NCI-H2081 (cell line): Measurements from ENCODE around the gene TMED4.
"Not testable (repeated sequence)": the region's sequence is repeated elsewhere in the genome, so short reads cannot be mapped to it uniquely, and the experiment has no call there.

Experiments
- DNase-seq, 2 experiments: peaks; one replicate each; lab custom pipeline; 2025; lab: John Stamatoyannopoulos, UW

TMED4 gene

GRCh38 chr7:44607141-44608068 is 25.4 kb upstream of the TMED4 start:
- no peak for DNase-seq

- peak; percentile 99 for DNase-seq
Measured at GRCh38 chr7:44606341-44607140, 24.5 kb upstream of the TMED4 start, which contains the start of gene OGDH. Gene OGDH, plus strand, starts transcription at chr7:44606627. Its CDS starts 17,717 bp downstream, at chr7:44624344.

DNA sequence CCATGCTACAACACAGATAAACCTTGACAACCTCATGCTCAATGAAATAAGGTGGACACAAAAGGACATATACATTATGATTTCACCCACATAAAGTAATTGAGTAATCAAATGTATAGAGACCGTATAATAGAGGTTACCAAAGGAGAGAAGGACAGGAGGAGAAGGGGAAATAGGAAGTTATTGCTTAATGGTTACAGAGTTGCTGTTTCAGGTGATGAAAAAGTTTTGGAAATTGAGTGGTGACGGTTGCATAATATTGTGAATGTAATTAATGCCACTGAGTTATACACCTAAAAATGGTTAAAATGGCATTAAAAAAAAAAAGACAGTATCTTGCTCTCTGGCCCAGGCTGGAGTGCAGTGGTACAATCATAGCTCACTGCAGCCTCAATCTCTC is 22.9 kb upstream of the TMED4 start:
- DNase-seq: no peak

- no peak for DNase-seq
Measured at GRCh38 chr7:44603193-44603592, 21.2 kb upstream of the TMED4 start.

DNA sequence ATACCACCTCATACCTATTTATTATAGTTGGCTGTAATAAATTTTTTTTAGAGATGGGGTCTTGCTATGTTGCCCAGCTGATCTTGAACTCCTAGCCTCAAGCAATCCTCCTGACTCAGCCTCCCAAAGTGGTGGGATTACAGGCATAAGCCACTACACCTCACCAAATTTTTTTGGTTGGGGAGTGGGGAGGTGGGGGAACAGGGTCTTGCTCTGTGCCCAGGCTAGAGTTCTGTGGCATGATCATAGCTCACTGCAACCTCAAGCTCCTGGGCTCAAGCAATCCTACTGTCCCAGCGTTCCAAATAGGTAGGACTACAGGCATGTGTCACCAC is 20.5 kb upstream of the TMED4 start:
- no peak for DNase-seq

- DNase-seq: no peak
Measured at GRCh38 chr7:44599222-44599621, 17.2 kb upstream of the TMED4 start.

- DNase-seq: not testable (repeated sequence)
Measured at GRCh38 chr7:44597181-44597580, 15.2 kb upstream of the TMED4 start.

DNA sequence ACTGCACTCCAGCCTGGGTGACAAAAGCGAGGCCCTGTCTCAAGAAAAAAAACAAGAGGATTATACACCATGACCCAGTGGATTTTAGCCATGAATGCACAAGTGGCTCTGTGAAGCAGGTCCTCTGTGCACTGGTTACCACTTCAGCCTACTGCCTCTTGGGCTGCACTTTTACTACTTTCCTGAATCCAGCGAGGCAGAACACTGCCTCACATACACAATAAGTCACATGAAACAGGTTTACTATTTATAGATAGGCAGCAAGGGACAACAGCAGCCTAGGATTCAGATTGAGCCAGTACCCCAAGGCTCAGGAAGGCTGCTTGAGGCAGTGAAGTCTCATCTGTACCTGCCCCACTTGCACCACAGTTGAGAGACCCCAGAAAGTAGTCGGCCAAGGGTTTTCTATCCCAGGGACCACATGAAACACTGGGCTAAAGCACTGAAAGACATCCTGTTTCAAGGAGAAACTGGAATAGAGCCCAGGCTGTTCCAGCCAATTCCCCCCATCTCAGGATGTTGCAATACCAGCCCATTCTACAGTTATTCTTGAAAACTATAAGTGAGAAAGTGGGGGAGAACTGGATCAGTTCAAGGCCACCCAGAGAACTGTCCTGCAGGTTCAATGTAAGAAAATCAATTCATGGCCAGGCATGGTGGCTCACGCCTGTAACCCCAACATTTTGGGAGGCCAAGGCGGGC is 14.1 kb upstream of the TMED4 start:
- no peak for DNase-seq

GRCh38 chr7:44590910-44591309 is 8.9 kb upstream of the TMED4 start:
- no peak for DNase-seq

GRCh38 chr7:44587843-44588711 is 6.0 kb upstream of the TMED4 start:
- DNase-seq: peak; percentile 18 to 52

- no peak for DNase-seq
Measured at GRCh38 chr7:44583146-44583865, 1.3 kb upstream of the TMED4 start.

DNA sequence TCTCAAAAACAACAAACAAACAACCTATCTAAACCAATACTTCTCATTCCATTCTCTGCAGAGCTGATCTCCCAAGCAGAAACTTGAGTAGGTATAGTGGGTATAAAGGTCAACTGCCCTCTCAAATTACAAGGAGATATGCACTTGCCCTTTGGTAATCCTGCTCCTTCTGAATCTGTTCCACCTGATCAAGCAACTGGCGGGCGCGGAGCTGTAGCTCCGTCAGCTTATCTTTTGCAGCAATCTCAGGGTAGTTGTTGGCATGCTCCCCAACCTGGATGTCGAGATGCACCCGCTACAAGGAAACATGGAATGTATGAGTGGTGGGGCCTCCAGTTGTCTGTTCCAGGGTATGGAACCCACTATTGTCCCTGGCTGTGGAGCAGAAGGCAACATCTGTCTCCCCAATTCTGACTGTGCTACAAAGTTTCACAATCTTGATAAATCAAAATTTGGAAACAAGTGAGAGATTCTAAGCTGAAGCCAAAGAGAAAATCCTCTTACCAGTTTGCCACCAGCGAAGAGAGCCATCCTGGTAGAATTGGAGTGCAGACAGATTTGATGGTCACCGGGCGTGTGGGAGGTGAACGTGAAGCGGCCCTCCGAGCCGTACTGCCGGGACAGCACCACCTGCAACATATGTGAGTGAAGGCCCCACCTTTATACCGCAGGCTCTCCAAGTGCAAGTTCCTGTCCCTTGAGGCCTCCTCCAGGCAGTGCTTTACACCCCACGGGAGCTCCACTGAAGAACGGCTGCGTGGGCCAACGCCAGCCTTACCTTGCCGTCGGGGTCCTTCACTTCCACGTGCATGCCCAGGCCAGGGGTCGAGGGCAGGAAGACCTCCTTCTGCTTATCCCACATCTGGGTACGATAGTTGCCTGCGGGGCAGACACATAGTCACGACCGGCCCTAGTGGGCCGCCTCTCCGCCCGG is 819 bp downstream of the TMED4 start:
- DNase-seq: peak; percentile 15 to 35

GRCh38 chr7:44576228-44576627 is 5.8 kb downstream of the TMED4 start:
- DNase-seq: no peak

DNA sequence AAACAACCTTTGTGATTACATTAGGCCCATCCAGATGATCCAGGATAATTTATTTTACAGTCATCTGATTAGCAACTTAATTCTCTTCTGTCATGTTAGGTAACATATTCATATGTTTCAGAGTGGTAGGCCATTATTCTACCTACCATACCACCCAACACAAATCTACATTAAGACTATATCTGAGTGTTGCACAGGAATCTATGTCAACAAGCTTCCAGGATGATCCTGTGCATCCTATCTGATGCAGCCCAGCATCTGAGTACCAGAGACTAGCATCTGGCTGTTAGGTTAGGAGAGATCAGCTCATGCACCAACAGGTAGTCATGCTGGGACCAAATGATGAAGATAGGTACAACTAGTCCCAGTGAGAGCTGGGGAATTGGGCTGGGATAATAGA is 7.0 kb downstream of the TMED4 start:
- no peak for DNase-seq

GRCh38 chr7:44574287-44574872 is 7.7 kb downstream of the TMED4 start:
- no peak for DNase-seq

GRCh38 chr7:44573464-44574286 is 8.4 kb downstream of the TMED4 start, which contains the start of gene DDX56:
Gene DDX56, minus strand, starts transcription at chr7:44573908. Its CDS starts 13 bp downstream, at chr7:44573895.
- DNase-seq: peak; percentile 96 to 98

DNA sequence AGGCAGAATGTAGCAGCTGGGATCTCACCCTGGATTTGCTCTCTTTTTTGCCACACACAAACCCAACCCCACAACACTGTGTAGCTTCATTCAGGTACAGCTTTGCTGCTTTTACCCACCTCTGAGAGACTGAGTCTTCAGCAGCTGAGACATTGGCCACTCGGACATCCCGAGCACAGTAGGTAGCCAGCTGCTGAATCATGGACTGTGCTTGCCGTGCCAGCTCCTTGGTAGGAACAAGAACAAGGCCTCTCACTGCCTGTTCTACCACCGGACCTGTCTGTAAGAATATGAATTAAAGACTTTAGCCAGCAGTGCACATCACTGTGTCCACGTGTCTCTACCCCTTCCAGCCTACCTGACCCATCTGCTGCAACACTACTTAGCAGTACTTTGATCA is 9.3 kb downstream of the TMED4 start:
- DNase-seq: no peak

GRCh38 chr7:44569959-44570358 is 12.1 kb downstream of the TMED4 start:
- no peak for DNase-seq
